IMR-90 (cell line): Measurements from ENCODE around the gene TOX3. TPM values are rescaled to one million over a fixed set of nuclear protein-coding genes. Genes with fewer than 3 reads are reported as not detected.

Experiments
- ATAC-seq: fragments of 200-7000 bp; cut with Tn5 transposase; 2 replicates; pipeline ENCODE4 v1.9.1; 2020; ENCODE audit warnings: low read depth, mild to moderate bottlenecking, moderate library complexity
- BruUV-seq: library from RNA; stranded (reverse); fragments of 400-500 nt; replicated peaks from 2 replicates; lab custom pipeline; 2021; lab: Mats Ljungman, UMichigan
- CTCF ChIA-PET: fragments of 300-600 bp; formaldehyde crosslinking; extraction: SDS; loops from one replicate; lab custom pipeline; 2021; ENCODE audit warnings: antibody characterized with exemption; lab: Yijun Ruan, JAX
- POLR2A ChIA-PET: fragments of 300-600 bp; sonication (Branson Sonifier 250); formaldehyde crosslinking; loops from one replicate; lab custom pipeline; 2022; ENCODE audit warnings: antibody characterized with exemption; ENCODE audit not compliant: unreplicated experiment; lab: Charles Lee
- DNase-seq: peaks from one replicate; pipeline ENCODE4 v3.0.0; 2013
- H2AFZ ChIP-seq: replicated peaks from 2 replicates; pipeline ENCODE3; 2013; ENCODE audit warnings: low read length, mild to moderate bottlenecking; ENCODE audit not compliant: poor library complexity
- H2AK5ac ChIP-seq: 2 replicates; pipeline ENCODE4 v1.6.1; 2013; ENCODE audit warnings: low read depth, low read length, inconsistent platforms
- H2AK9ac ChIP-seq: replicated peaks from 2 replicates; pipeline ENCODE3; 2013; ENCODE audit warnings: mild to moderate bottlenecking, low read depth, low read length, moderate library complexity; ENCODE audit not compliant: poor library complexity
- H2BK120ac ChIP-seq: 2 replicates; pipeline ENCODE4 v1.6.1; 2013; ENCODE audit warnings: low read depth, low read length, inconsistent platforms
- H2BK15ac ChIP-seq: 3 replicates; pipeline ENCODE4 v1.6.1; 2013; ENCODE audit warnings: low read depth, low read length, inconsistent platforms
- H2BK20ac ChIP-seq: 2 replicates; pipeline ENCODE4 v1.6.1; 2013; ENCODE audit warnings: low read depth, mild to moderate bottlenecking, inconsistent platforms, low read length, moderate library complexity
- H2BK5ac ChIP-seq: 2 replicates; pipeline ENCODE4 v1.6.1; 2013; ENCODE audit warnings: mild to moderate bottlenecking, low read depth, low read length, inconsistent platforms; ENCODE audit not compliant: poor library complexity, severe bottlenecking
- H3K14ac ChIP-seq: replicated peaks from 2 replicates; pipeline ENCODE4 v1.6.1; 2013; ENCODE audit warnings: low read depth, low read length, inconsistent platforms
- H3K18ac ChIP-seq: 2 replicates; pipeline ENCODE4 v1.6.1; 2013; ENCODE audit warnings: low read depth, low read length, control low read depth
- H3K23ac ChIP-seq: 2 replicates; pipeline ENCODE4 v1.6.1; 2013; ENCODE audit warnings: low read depth, low read length, inconsistent platforms
- H3K27ac ChIP-seq: 2 replicates; pipeline ENCODE4 v1.5.1; 2013; ENCODE audit warnings: mild to moderate bottlenecking, control low read depth, low read length; ENCODE audit not compliant: insufficient read depth
- H3K27me3 ChIP-seq: 2 replicates; pipeline ENCODE4 v1.6.1; 2013; ENCODE audit warnings: low read length; ENCODE audit not compliant: control insufficient read depth, insufficient read depth
- H3K36me3 ChIP-seq: 2 replicates; pipeline ENCODE4 v1.6.1; 2013; ENCODE audit warnings: low read length, mixed read lengths; ENCODE audit not compliant: control insufficient read depth, insufficient read depth
- H3K4ac ChIP-seq: 2 replicates; pipeline ENCODE4 v1.6.1; 2013; ENCODE audit warnings: low read depth, low read length, inconsistent platforms
- H3K4me1 ChIP-seq: 2 replicates; pipeline ENCODE4 v1.6.1; 2013; ENCODE audit warnings: low read length, mixed read lengths; ENCODE audit not compliant: control insufficient read depth, insufficient read depth
- H3K4me2 ChIP-seq: 2 replicates; pipeline ENCODE4 v1.6.1; 2013; ENCODE audit warnings: low read depth, mild to moderate bottlenecking, control low read depth, low read length, moderate library complexity
- H3K4me3 ChIP-seq: 2 replicates; pipeline ENCODE4 v1.5.1; 2013; ENCODE audit warnings: low read depth, mild to moderate bottlenecking, control low read depth, low read length, moderate library complexity; ENCODE audit not compliant: insufficient read depth
- H3K56ac ChIP-seq: 2 replicates; pipeline ENCODE4 v1.6.1; 2013; ENCODE audit warnings: low read length, inconsistent platforms; ENCODE audit not compliant: insufficient read depth; ENCODE audit errors: extremely low read depth
- H3K79me1 ChIP-seq, 2 experiments: 2 replicates each; pipeline ENCODE4 v1.6.1; 2013; ENCODE audit warnings: low read length in 2 of 2, inconsistent platforms in 1 of 2, low read depth in 1 of 2
- H3K9ac ChIP-seq: 2 replicates; pipeline ENCODE4 v1.6.1; 2013; ENCODE audit warnings: low read depth, low read length, control low read depth
- H3K9me1 ChIP-seq: 2 replicates; pipeline ENCODE4 v1.6.1; 2013; ENCODE audit warnings: low read length, inconsistent platforms; ENCODE audit not compliant: insufficient read depth
- H3K9me3 ChIP-seq: 2 replicates; pipeline ENCODE4 v1.6.1; 2013; ENCODE audit warnings: low read length; ENCODE audit not compliant: control insufficient read depth, insufficient read depth
- H4K20me1 ChIP-seq: 2 replicates; pipeline ENCODE4 v1.6.1; 2013; ENCODE audit warnings: low read length, inconsistent platforms; ENCODE audit not compliant: insufficient read depth
- H4K5ac ChIP-seq: 2 replicates; pipeline ENCODE4 v1.6.1; 2013; ENCODE audit warnings: mild to moderate bottlenecking, low read depth, low read length, control low read depth
- H4K8ac ChIP-seq, 2 experiments: 2 replicates each; pipeline ENCODE4 v1.6.1; 2013; ENCODE audit warnings: low read depth in 2 of 2, low read length in 2 of 2, control low read depth in 1 of 2, inconsistent platforms in 1 of 2
- H4K91ac ChIP-seq: 2 replicates; pipeline ENCODE4 v1.6.1; 2013; ENCODE audit warnings: low read depth, low read length, inconsistent platforms; ENCODE audit not compliant: insufficient read depth
- BHLHE40 ChIP-seq: fragments of 150-350 bp; IDR thresholded peaks from 2 replicates; pipeline ENCODE4 v1.6.1; 2016; ENCODE audit warnings: mild to moderate bottlenecking, low read depth, low read length
- CHD1 ChIP-seq: IDR thresholded peaks from 2 replicates; pipeline ENCODE4 v1.6.1; 2012; ENCODE audit warnings: low read depth, low read length, improper control_type of control experiment
- CTCF ChIP-seq: conservative IDR thresholded peaks from 2 replicates; pipeline ENCODE4 v1.5.1; 2012; ENCODE audit warnings: mild to moderate bottlenecking, low read depth, low read length, improper control_type of control experiment
- MAFK ChIP-seq: IDR thresholded peaks from 2 replicates; pipeline ENCODE4 v1.6.1; 2012; ENCODE audit warnings: low read depth, low read length, improper control_type of control experiment
- NFE2L2 ChIP-seq: fragments of 150-350 bp; IDR thresholded peaks from 2 replicates; pipeline ENCODE4 v1.6.1; 2016; ENCODE audit warnings: low read depth, mild to moderate bottlenecking, low read length
- POLR2A ChIP-seq: IDR thresholded peaks from 2 replicates; pipeline ENCODE4 v1.6.1; 2012; ENCODE audit warnings: mild to moderate bottlenecking, low read depth, low read length
- SMC3 ChIP-seq: fragments of 150-350 bp; IDR thresholded peaks from 2 replicates; pipeline ENCODE4 v1.6.1; 2016; ENCODE audit warnings: low read depth, mild to moderate bottlenecking, antibody characterized with exemption, low read length, moderate library complexity
- WGBS, 2 experiments: methylation state at CpG; one replicate each; pipeline versions ENCODE4 v1.1.5 to v1.1.7; 2013; ENCODE audit warnings: missing lambda C conversion rate in 2 of 2; ENCODE audit not compliant: insufficient read length in 1 of 2; ENCODE audit errors: extremely low coverage in 2 of 2; 5-methylcytosine and 5-hydroxymethylcytosine counted together
- dilution Hi-C: fragments of 300-500 bp; cut with HindIII; formaldehyde crosslinking; loops from one replicate; pipeline ENCODE4 v1.14.3; 2018; ENCODE audit warnings: low sequenced_read_pairs; ENCODE audit not compliant: unreplicated experiment
- in situ Hi-C: fragments of 300-500 bp; cut with MboI; formaldehyde crosslinking; loops from 3 replicates; pipeline ENCODE4 v1.14.3; 2019; ENCODE audit warnings: low sequenced_read_pairs, inconsistent platforms, mixed read lengths
- intact Hi-C: fragments of 100-400 bp; cut with micrococcal nuclease; formaldehyde crosslinking; loops from 2 replicates; pipeline ENCODE4 v1.10.0; 2022
- polyA plus RNA-seq, 3 experiments: library from polyadenylated mRNA; depleted of rRNA; stranded (reverse); fragments of >200 nt; gene quantifications; 2 replicates each; pipeline ENCODE4 v1.2.3, GENCODE V29; 2012; ENCODE audit warnings: low replicate concordance in 1 of 3
- total RNA-seq: library from RNA; depleted of rRNA; stranded (reverse); fragments of >200 nt; gene quantifications from 2 replicates; pipeline ENCODE4 v1.2.3, GENCODE V29; 2012

Gene TOX3
- total and polyA plus RNA-seq, 2 of the 4 experiments (the other 2 are of a cell fraction), result not detected

DNA sequence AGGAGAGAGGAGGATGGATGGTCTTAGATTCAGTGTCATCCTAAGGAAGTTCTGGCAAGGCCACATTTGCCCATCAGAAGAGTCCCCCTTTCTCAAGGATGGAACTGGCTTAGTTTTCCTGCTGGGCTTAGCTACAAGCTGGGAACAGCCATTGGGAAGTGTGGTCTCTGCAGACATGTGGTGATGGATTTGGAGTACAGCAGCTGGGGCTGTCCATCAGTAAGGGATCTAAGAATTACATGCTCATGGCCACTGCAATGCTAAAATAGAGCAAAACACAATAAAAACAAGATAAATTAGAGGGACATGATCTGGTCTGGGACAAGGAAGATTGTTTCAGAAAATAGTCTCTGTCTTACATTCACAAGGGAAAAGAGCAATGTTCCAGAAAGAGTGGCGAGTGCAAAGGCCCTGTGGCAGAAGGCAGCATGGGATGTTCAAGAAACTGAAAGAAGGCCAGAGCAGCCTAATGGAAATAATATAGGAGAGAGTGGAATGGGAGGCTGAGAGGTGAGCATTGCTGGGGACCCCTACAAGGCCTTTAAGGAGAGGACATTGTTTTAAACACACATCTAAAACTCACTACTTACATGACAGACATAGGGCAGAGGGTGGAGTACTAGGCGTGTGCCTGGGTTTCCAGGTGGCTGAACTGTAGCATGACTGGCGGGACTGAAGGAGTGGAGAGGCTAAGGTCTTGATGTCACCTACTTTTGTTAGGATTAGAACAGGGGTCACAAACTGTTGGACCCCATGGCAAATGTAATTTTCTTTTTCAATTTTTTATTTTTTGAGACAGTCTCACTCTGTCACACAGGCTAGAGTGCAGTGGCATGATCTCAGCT is 17.0 kb upstream of the TOX3 start:
- H3K4me1 ChIP-seq, result no peaks in the 10 kb centered on the region
- H3K56ac ChIP-seq, result no peak overlapping the region
- H3K18ac ChIP-seq, result no peak overlapping the region
- no peak overlapping the region for H3K23ac ChIP-seq
- no peak overlapping the region for H2AK5ac ChIP-seq
- no TSS peak for BruUV-seq
- no peak overlapping the region for H2BK120ac ChIP-seq
- H2AFZ ChIP-seq, result no peak overlapping the region
- H3K9me1 ChIP-seq, result no peaks in the 10 kb centered on the region
- no peak for ATAC-seq
- H2BK15ac ChIP-seq, result no peak overlapping the region
- no peak for TF ChIP-seq NFE2L2
- TF ChIP-seq CTCF, result no peak
- no peak for TF ChIP-seq BHLHE40
- no peak for TF ChIP-seq POLR2A
- no peak for TF ChIP-seq CHD1
- no peak for TF ChIP-seq SMC3
- no peak for TF ChIP-seq MAFK
- no peaks in the 10 kb centered on the region for H3K36me3 ChIP-seq
- in situ Hi-C loops, result no loop called here
- 80% methylated on average over 1 of the region's 3 CpGs; no CpG with 5 or more reads in 1 of the 2 experiments for WGBS, 2 experiments
- H4K91ac ChIP-seq, result no peak overlapping the region
- H3K9ac ChIP-seq, result no peak overlapping the region
- no peak overlapping the region for H4K8ac ChIP-seq
- no peak overlapping the region for H3K4me3 ChIP-seq
- dilution Hi-C loops, result no loop called here
- no peak overlapping the region for H3K14ac ChIP-seq
- CTCF ChIA-PET, result no interaction called here
- no peaks in the 10 kb centered on the region for H3K79me1 ChIP-seq
- no peak overlapping the region for H2AK9ac ChIP-seq
- no peak for DNase-seq
- H3K27me3 ChIP-seq, result no peaks in the 10 kb centered on the region
- intact Hi-C loops, result no loop called here
- H3K9me3 ChIP-seq, result peaks cover 6% of the 10 kb centered on the region; the same call in 1 of the 2 replicates
- H4K20me1 ChIP-seq, result no peaks in the 10 kb centered on the region
- H3K27ac ChIP-seq, result no peak overlapping the region
- no peak overlapping the region for H2BK20ac ChIP-seq
- H3K4me2 ChIP-seq, result no peak overlapping the region
- H4K5ac ChIP-seq, result no peak overlapping the region
- POLR2A ChIA-PET, result no interaction called here
- no peak overlapping the region for H3K4ac ChIP-seq
- H2BK5ac ChIP-seq, result no peak overlapping the region
